Measurements from ENCODE around the gene ATP6V1C2.

The ATP6V1C2 gene

DNA sequence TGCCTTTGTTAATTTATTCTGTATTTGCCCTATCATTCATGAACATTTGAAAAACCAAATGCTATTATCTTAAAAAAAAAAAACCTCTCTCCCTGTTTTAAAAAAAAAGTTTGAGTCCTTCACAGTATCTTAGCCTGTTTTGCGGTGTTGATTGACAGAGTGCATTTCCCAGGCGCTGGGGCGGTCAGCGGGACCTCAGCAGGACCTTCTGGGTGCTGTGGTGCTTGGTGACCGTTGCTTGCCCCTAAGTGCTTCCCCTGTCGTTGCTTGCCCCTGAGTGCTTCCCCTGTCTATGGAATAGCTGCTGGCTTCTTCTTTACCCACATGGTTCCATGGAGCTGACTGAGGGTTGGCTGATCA is 12.1 kb downstream of the ATP6V1C2 start:
- no peak for DNase-seq

DNA sequence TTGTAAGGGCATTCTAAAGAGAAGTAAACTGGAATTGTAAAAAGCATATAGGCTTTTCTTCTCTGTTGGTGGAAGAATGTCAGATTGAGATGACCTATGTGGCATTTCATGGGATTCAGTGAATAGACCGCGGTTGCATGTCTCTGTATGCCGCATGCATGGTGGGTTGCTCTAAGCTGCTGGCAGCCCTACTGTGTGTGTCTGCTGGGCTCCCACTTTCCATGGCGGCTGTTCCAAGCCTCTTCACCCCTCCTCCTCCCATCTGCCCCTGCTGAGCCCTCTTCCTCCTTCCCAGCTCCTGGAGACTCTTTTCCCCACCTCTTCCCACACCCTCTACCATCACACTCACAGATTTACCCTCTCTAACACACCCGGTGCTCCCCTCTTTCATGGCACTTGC is 12.6 kb downstream of the ATP6V1C2 start:
- DNase-seq = no peak

DNA sequence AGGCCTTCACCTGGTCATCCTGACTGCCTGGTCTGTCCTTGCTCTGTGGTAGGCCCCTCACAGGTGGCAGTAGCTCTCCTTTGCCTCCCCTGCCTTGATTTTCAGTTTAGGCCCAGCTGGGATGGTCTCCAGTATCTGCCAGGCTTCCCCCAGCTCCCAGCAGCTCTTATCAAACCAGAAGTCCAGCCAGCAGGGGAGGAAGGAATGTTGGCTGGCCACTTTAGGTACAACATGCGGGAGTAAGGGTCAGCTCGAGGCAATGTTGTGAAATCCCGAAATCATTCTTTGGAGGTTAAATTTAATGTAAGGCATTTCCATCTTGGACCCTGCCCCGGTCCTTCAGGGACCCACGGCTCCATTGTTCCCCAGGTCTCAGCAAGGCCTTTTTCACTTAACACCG is 16.8 kb downstream of the ATP6V1C2 start:
- no peak for DNase-seq

DNA sequence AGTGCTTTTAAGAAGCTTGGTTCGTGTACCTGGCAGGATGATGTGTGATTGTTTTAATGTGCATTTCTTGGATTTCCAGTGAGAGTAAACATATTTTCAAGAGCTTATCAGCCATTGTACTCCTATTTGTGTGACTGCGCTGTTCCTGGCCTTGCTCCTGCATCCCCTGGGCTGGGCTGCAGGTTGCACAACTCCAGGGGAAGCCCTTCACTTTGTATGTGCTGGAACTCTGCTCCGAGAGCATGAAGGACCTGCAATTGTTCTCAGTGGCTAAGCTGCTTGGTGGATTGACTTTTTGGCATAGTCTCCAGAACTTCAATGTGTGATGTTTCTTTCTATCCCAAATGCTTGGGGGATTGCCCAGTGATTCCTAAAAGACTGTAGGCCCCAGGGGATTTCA is 18.8 kb downstream of the ATP6V1C2 start:
- DNase-seq = no peak

DNA sequence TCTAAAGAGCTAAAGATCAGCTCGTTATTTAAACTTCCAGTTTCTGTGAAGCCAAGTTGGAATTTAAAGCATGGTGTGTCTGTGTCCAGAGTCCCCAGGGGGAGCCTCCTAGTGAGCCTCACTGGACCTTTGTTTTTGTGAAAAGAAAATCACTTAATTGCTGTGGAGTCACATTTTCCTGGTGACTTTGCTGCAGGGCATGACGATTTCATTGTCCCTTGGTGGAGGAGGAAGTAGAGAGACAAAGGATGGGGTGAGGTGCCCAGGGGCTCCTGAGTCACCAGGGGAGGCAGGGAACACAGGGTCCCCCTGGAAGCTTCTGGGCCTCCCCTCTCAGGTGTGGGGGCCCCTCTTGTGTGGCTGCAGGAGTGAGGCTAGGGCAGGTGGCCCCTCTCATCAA is 19.7 kb downstream of the ATP6V1C2 start:
- no peak for DNase-seq

DNA sequence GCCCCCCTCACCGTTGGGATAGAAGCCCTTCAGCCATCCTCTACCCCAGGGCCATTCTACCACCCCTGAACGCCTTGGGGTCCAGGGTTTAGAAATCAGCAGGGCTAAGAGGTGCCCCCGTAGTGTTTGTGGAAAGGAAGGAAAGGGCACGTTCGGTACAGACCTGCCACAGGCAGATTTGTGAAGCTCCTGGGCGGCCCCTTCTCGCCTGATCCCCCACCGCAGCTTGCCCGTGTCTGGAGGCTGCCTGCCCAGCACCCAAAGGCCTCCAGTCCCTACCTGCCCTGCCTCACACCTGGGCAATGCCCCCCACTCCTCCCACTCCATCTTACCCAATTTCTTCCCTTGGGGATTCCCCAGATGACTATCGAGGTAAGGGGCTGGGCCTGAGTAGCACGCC is 21.2 kb downstream of the ATP6V1C2 start:
- DNase-seq = no peak

DNA sequence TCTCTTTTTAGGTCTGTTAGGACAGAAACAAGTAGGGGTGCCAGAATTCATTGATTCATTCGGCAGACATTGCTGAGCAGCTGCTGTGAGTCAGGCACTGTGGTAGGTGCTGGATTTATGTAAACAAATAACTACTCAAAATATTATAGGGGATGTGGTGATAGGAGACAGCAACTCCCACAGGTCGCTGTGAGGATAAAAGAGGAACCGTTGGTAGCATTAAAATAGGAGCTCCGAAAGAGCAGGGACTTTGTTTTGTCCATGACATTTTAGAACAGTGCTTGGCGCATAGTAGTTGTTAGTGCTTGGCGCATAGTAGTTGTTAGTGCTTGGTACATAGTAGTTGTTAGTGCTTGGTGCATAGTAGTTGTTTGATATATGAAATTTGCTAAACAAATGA is 29.2 kb downstream of the ATP6V1C2 start:
- no peak for DNase-seq

DNA sequence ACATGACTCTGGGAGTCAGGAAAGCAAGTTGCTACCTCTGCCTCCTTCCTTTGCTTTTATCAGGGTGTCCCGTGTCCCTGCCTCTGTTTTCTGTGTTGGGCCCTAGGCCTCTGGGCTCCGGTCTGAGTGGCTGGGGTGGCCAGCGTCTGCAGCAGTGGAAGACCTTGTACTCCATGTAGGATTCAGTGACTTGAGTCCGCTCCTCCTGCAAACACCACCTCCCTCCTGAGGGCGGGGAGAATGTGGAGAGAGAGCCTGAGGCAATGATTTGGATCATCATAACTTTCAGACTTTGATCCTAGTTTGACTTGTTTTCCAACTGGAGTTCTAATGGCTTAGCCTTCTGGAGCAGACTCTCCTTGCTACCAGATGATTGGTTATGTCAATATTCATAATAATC is 30.8 kb downstream of the ATP6V1C2 start:
- no peak for DNase-seq

DNA sequence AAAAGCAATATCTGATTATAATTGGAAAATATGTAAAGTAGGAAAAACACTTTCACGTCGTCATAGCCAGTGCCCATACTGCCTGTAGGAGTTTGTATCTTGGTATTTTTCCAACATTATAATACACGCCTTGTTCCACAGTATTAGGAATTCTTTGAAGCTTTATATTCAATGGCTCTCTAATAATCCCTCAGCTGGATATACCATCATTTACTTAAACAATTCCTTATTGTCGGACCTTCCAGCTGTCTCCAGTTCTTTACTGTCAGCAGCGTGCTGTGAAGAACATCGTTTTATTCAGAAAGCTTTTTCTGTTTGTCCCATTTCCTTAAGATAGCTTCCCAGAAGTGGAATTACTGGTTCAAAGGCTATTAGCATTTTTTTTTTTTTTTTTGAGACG is 31.7 kb downstream of the ATP6V1C2 start:
- DNase-seq = no peak

DNA sequence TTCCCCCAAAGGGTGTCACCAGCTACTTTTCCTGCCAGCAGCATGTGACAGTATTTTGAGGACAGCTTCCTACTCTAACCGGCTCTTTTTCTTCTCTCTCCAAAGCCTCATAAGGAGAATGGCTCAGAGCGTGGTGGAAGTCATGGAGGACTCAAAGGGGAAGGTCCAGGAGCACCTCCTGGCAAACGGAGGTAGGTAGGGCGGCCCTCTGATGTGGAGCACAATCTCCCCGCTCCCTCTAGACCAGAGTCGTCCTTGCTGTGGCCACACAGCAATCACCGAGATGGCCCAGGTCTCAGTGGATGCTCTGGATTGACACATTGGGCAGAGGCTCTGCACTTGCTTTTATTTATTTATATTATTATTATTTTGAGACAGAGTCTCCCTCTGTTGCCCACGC is 32.4 kb downstream of the ATP6V1C2 start:
- DNase-seq = no peak

DNA sequence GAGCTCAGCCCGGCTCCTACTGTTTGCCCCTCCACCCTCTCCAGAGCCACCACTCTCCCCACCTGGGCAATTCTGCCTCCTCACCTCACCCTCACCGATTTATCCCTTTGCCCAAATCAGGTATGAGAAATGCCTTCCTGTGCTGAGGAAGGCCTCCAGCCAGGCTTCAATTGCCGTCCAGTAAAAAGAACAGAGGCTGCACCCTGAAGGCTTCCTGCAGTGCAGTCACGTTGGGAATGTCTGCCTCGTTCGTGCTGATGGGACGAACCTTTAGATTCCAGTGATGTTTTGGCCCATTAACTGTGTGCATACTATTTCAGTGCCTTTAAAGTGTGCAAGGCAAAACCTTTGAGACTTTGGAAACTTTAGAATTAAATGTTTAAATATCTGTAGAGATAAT is 34.2 kb downstream of the ATP6V1C2 start:
- DNase-seq = no peak

DNA sequence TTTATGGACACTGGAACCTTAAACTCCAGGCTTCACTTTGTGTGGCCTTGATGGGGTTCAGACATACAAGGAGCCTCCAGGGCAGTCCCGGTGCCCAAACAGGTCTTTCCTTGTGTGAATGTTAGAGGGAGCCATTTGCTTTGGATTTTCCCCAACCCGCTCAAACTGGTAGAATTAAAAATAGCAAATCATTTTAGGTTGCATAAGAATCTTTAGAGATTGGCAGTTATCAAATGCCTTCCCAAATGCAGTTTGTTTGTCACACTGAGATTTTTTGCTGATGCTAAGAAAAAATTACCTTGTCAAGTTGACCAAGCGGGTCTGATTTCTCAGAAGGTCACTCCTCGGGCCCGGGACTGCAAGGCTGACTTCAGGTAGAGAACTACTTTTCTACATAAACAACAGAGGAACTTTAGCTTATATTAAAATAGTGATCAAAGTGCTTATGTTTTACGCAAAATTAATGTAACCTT is 36.4 kb downstream of the ATP6V1C2 start:
- no peak for DNase-seq

DNA sequence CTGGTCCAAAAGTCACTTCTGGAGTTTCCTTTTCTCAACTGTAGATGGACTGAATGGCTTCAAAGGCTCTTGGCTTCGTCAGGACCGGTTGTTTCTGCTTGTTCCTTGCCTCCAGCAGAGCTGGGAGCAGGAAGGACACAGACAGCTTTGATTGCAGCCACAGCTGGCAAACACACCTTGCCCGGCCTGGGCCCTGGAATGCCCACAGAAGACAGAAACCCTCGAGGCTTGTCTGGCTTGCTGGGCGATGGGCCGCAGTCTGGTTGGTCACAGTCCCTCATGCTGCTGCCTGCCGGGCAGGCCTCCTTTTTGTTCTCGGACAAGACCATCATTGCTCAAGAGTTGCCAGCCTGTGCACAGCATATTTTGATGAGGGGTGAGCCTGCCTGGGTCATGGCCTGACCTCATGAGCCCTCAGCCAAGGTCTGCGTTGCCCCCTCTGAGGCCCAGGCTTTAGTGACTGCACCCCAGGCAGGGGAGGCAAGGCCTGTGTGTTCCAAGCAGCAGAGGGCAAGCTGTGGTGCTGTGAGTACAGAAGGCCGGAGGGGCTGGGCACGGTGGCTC is 37.8 kb downstream of the ATP6V1C2 start:
- DNase-seq = no peak

DNA sequence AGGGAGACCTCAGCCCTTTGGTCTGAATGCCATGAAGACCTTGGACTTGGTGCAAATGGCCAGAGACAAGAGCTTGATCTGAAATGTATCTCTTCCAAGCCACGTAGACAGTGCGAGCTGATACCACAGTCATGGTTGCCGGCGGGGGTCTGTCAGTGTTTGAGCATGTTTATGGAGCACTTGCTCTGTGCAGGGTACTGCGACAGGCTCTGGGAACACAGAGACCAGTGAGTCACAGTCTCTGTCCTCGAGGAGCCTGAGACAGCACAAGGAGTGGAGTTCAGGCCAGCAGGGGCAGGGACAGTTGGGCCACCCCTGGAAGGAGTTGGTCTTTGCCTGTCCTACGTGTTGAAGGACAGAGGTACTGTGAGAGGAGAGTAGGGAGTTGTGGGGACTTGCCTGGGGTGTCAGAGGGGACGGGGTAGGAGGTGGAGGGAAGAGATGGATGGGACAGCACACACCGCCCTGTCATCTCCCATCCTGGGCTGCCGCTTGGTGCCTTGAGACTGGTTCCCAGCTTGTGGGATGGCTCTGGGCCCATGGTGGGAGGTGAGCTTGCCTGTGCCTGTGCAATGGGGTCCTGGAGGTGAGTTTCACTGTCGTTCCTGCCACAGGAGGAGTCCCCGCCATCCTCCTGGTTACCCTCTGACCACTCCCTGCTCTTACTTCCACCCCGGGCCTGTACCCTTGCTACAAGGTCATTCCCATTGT is 39.5 kb downstream of the ATP6V1C2 start:
- no peak for DNase-seq

DNA sequence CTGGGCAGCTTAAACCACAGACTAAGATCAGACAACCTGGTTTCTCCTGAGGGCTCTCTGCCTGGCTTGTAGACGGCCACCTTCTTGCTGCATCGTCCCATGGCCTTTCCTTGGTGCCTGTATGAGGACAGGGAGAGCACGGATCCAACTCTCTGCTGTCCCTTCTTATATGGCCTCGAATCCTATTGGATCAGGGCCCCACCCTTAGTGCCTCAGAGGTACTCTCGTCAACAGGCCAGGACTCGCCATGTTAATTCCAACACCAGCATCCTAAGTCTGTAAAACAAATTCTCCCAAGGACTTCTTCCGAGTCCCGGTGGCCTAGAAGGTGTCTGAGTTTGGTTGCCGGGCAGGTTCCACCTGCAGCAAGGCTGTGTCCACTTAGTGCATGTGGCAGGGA is 40.2 kb downstream of the ATP6V1C2 start:
- no peak for DNase-seq

DNA sequence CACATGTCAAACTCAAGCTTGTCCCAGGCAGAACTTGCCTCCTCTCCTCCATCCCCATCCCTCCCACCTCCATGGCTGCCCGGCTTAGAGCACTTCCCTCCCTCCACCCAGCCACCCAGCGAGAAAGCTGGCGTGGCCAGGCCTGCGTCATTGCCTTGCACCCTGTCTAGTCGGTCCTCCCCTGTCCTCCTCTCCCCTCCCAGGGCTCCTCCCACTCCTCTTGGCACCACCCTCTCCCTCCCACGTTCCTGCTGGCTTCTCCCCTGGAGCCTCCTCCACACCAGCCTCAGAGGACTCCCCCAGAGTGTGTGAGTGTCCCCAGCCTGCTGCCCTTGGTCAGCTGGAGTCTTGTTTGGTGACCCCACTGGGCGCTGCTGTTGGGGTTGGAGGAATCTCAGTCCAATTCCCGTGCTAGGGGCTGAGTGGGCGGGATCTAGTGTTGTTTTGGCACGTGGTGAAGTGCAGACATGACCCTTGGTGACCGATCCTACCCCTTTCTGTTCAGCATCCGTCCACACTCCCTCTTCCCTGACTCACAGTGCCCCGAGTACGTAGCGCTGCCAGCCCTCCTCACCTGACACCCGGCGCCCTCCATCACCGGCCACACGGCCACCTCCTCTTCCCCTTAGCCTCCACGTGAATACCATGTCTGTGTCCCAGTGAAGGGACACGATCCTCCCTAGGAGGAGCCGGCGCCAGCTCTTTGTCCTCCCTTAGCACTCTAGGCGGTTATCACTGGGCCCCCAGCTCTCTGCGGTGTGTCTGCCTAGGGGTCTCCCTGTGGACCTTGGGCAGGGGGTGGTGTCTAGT is 41.4 kb downstream of the ATP6V1C2 start:
- no peak for DNase-seq

DNA sequence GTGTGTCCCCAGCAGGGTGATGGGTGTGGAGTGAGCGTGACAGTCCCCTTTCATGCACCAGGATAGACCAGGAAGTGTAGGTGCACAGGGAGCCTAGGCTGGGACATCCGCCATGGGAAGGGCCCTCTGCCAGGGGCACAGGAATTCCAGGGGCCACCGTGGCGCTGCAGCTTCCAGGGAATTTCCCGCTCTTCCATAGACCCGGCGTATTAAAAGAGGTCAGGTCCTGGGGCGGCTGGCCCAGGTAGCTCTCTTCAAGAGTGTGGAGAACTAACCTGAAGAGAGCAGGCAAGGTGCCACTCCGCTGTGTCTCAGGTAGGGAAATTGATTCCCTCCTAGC is 42.0 kb downstream of the ATP6V1C2 start:
- no peak for DNase-seq

DNA sequence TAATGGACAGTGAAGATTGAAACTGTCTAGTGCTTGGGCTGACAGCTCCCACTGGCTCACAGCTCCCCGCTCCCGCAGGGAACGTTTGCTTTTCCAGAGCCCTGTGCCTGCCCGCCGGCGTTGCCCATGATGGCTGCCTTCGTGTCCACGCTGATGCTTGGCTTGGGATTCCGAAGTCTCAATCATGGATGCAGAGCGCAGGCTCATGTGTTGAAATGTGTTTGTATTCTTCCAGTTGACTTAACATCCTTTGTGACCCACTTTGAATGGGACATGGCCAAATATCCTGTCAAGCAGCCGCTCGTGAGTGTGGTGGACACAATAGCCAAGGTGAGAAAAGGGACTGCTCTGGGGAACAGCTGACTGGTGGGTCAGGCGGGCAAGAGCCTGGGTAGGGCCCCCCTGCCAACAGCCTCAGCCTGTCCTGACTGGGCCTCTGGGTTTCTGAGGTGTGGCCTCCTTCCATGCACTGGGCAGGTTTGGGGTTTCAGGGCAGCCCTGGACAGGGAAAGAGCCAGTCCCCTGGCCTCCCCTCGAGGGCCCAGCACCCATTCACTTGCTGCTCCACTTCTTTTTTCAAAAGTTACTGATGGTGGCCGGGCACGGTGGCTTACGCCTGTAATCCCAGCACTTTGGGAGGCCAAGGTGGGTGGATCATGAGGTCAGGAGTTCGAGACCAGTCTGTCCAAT is 42.8 kb downstream of the ATP6V1C2 start:
- no peak for DNase-seq

DNA sequence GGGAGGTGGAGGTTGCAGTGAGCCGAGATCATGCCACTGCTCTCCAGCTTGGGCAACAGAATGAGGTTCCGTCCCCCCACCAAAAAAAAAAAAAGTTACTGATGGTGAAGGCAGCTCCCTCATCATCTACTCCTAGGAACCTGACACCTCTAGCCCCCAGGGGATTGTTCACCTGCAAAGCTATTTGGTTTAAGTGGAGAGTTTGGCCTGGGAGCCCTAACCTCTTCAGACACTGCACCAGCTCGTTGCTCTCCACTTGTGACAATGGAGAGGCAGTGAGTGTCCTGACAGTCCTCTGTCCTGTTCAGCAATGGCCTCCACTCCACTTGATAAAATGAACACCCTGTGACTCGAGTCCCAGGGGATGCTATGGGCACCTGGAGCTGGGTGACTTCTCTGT is 43.5 kb downstream of the ATP6V1C2 start:
- no peak for DNase-seq

DNA sequence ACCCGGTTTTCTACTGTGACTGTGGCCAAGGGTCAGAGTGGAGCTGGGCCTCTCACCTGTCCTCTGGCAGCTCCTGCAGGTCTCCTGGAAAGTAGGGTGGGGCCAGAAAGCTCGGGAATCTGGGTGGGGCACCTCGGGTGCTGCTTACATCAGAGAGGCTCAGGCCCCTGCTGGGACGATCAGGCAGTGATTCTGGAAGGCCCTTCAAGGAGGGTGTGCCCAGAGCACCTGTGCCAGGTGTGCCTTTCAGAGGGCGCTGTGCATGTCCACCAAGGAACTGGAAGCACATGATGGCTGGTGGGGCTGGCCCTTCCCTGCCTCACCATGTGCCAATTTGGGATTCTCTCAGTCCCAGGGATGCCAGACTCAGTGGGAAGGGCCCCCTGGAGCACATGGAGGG is 44.0 kb downstream of the ATP6V1C2 start:
- DNase-seq = no peak

DNA sequence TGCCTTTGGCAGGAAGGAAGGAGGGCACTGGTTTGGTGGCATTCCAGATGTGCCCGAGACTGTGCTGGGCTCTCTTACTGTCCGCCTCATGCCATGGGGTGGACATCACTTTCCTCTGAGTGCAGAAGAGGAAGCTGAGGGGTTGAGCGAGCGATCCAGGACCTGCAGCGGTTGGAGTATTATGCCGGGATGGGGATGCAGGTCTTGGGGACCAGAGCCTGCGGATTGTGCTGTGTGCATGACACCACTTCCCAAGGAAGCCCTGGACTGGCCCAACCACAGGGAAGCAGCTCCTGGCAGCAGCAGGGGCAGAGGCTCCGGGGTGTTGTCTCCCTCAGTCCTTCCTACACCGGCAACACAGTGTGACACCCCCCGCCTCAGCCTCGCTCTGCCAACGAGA is 44.5 kb downstream of the ATP6V1C2 start:
- no peak for DNase-seq

DNA sequence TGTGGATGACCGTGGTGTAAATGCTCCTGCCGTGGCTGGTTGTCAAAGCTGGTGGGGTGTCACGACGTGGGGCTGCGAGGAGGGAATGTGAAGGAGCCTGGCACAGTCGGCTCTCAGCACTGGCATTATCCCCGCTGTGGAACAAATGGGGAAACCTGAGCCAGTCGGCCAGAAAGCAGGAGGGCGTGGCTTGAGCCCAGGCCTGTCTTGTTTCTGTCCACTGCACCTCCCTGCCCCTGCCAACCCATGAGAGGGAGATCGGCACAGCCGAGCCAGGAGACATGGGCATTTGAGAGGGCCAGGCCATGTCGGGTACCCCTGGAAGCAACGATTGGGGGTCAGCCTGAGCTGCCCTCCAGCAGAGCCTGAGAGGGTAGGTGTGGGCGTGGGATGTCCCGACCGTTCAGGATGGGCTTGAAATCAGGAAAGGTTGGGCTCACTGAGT is 46.7 kb downstream of the ATP6V1C2 start:
- DNase-seq = no peak

DNA sequence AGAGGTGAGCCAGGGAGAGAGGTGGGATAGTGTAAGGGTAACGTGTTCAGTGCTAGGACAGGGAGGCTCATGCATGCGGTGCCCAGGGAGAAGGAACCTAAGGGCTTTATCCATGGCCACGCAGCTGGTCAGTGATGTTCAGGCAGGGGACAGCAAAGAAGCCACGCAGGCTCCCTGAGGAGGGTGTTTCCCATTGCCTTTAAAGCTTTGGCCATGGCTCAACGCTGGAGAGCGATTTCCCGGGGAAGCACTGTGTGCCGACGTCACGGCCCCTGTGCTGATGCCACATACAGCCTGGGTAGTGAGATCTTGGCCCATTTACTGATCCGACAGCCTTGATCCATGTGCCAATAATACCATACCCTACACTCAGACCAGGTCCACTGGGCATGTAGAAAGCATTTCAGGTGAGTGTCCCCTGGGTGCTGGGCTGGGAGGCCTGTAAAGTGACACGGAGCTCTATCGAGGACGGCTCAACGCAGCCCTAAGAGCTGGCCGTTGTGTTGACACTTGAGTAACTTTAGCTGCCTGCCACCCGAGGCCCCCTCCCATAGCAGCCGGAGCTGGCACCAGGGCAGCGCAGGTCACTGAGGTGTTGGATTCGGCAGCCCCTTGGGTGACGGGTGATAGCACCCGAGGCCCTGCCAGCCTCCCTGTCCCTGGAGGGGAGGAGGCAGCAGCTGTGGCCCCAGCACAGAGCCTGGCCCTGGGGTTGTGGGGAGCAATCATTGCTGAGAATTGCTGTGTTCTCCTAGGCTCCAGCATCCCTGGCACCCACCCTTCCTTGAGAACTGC is 49.7 kb downstream of the ATP6V1C2 start:
- no peak for DNase-seq

Data from stimulated activated CD4-positive, alpha-beta T cell treated with anti-CD3 and anti-CD28 coated beads, Interleukin-4, amount 100 ng/mL, for 4 hours (primary cell).